Measurements from ENCODE around the gene CLEC17A.

DNA sequence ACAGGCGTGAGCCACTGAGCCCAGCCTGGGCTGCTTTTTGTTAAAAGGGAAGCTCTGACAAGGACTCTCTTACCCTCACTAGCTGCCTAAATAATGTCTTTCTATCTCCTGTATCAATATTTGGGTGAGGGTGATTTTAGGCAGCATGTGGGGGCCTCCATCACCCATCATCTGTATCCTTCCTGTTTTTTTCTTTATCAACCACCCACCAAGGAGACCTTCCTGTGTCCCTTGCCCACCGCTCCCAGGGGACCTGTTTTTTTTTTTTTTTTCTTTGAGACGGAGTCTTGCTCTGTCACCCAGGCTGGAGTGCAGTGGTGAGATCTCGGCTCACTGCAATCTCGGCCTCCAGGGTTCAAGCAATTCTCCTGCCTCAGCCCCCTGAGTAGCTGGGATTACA lies 5.6 kb upstream of the CLEC17A start:
- TF ChIP-seq, protein P1, sequence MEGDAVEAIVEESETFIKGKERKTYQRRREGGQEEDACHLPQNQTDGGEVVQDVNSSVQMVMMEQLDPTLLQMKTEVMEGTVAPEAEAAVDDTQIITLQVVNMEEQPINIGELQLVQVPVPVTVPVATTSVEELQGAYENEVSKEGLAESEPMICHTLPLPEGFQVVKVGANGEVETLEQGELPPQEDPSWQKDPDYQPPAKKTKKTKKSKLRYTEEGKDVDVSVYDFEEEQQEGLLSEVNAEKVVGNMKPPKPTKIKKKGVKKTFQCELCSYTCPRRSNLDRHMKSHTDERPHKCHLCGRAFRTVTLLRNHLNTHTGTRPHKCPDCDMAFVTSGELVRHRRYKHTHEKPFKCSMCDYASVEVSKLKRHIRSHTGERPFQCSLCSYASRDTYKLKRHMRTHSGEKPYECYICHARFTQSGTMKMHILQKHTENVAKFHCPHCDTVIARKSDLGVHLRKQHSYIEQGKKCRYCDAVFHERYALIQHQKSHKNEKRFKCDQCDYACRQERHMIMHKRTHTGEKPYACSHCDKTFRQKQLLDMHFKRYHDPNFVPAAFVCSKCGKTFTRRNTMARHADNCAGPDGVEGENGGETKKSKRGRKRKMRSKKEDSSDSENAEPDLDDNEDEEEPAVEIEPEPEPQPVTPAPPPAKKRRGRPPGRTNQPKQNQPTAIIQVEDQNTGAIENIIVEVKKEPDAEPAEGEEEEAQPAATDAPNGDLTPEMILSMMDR (IDR thresholded peaks at IDR 0.05), result no peak
- TF ChIP-seq POLR2A (IDR thresholded peaks at IDR 0.05), result no peak
